ENCODE measurements around the gene GRK4.
"Not testable (repeated sequence)": the region's sequence is repeated elsewhere in the genome, so short reads cannot be mapped to it uniquely, and the experiment has no call there.

GRK4 gene

GRCh38 chr4:3042226-3042625, 78.9 kb downstream of the GRK4 start:
- no peak for DNase-seq

GRCh38 chr4:3043282-3044020, 80.1 kb downstream of the GRK4 start:
- no peak for DNase-seq

- DNase-seq: peak; percentile 73
These were observed 81.8 kb downstream of the GRK4 start for GRCh38 chr4:3044870-3045819.

GRCh38 chr4:3046162-3046561, 82.8 kb downstream of the GRK4 start:
- no peak for DNase-seq

- no peak for DNase-seq
These were observed 83.3 kb downstream of the GRK4 start for GRCh38 chr4:3046623-3047022.

- DNase-seq: peak; percentile 69
These were observed 84.3 kb downstream of the GRK4 start for GRCh38 chr4:3047464-3048286.

- DNase-seq: not testable (repeated sequence)
These were observed 87.9 kb downstream of the GRK4 start for GRCh38 chr4:3051141-3051897.

- DNase-seq: no peak
These were observed 90.9 kb downstream of the GRK4 start for GRCh38 chr4:3054169-3054759.

- DNase-seq: no peak
These were observed 96.6 kb downstream of the GRK4 start for GRCh38 chr4:3059943-3060342.

GRCh38 chr4:3060946-3061345, 97.6 kb downstream of the GRK4 start:
- no peak for DNase-seq

- DNase-seq: no peak
These were observed 99.1 kb downstream of the GRK4 start for GRCh38 chr4:3062471-3062870.

GRCh38 chr4:3065551-3065950, 102.2 kb downstream of the GRK4 start:
- no peak for DNase-seq

- no peak for DNase-seq
These were observed 103.5 kb downstream of the GRK4 start for GRCh38 chr4:3066836-3067400.

- DNase-seq: no peak
These were observed 104.2 kb downstream of the GRK4 start for GRCh38 chr4:3067473-3068001.

- DNase-seq: no peak
These were observed 106.4 kb downstream of the GRK4 start for GRCh38 chr4:3069661-3070199.

- no peak for DNase-seq
These were observed 107.5 kb downstream of the GRK4 start for GRCh38 chr4:3070709-3071500.

- peak; percentile 20 for DNase-seq
These were observed 108.4 kb downstream of the GRK4 start for GRCh38 chr4:3071811-3072210.

- DNase-seq: no peak
These were observed 110.0 kb downstream of the GRK4 start for GRCh38 chr4:3073158-3074077.

All from femur (tissue), 1 donor.